Common myeloid progenitor, CD34-positive (primary cell): ENCODE measurements around the gene TLL2.

Source experiments
- CTCF ChIA-PET: fragments of 350-600 bp; sonication (Branson Sonifier 250); formaldehyde crosslinking; loops from one replicate; lab custom pipeline; 2021; ENCODE audit warnings: antibody characterized with exemption; lab: Charles Lee
- POLR2A ChIA-PET: fragments of 350-600 bp; sonication (Branson Sonifier 250); formaldehyde crosslinking; loops from one replicate; lab custom pipeline; 2021; ENCODE audit warnings: antibody characterized with exemption; lab: Charles Lee
- DNase-seq, 3 donors: peaks; one replicate each; pipeline versions ENCODE4 v3.0.0 to v3.0.0-alpha.2; 2013
- H3K27ac ChIP-seq, 2 experiments: 1 replicate in 1 of 2; 2 replicates in 1 of 2; pipeline ENCODE4 v1.7.0; 2013; ENCODE audit warnings: inconsistent platforms in 2 of 2, low read length in 2 of 2, mild to moderate bottlenecking in 2 of 2, low read depth in 1 of 2, moderate library complexity in 1 of 2; ENCODE audit not compliant: severe bottlenecking in 2 of 2, insufficient read depth in 1 of 2, poor library complexity in 1 of 2
- H3K27me3 ChIP-seq, 5 experiments: replicated peaks in 2 of 5; 1 replicate in 3 of 5; 2 replicates in 2 of 5; pipeline versions ENCODE4 v1.6.1 to v1.7.0; 2013; ENCODE audit warnings: low read length in 4 of 5, mild to moderate bottlenecking in 2 of 5, moderate library complexity in 2 of 5, inconsistent platforms in 1 of 5; ENCODE audit not compliant: insufficient read depth in 5 of 5, control insufficient read depth in 4 of 5
- H3K36me3 ChIP-seq, 4 experiments: 1 replicate in 2 of 4; 2 replicates in 2 of 4; pipeline versions ENCODE4 v1.6.1 to v1.7.0; 2013; ENCODE audit warnings: low read length in 3 of 4, control low read depth in 1 of 4, mild to moderate bottlenecking in 1 of 4; ENCODE audit not compliant: control insufficient read depth in 4 of 4, insufficient read depth in 4 of 4
- H3K4me1 ChIP-seq, 4 experiments: 1 replicate in 3 of 4; 2 replicates in 1 of 4; pipeline versions ENCODE4 v1.6.1 to v1.7.1; 2013; ENCODE audit warnings: low read length in 3 of 4, mild to moderate bottlenecking in 3 of 4, control low read depth in 1 of 4, inconsistent platforms in 1 of 4, moderate library complexity in 1 of 4; ENCODE audit not compliant: control insufficient read depth in 4 of 4, insufficient read depth in 4 of 4; ENCODE audit errors: control extremely low read depth in 1 of 4
- H3K4me3 ChIP-seq, 7 experiments: 1 replicate in 4 of 7; 2 replicates in 3 of 7; pipeline versions ENCODE4 v1.5.1 to v1.7.0; 2013; ENCODE audit warnings: mild to moderate bottlenecking in 7 of 7, low read length in 6 of 7, moderate library complexity in 6 of 7, inconsistent platforms in 2 of 7, low read depth in 2 of 7, control low read depth in 1 of 7; ENCODE audit not compliant: insufficient read depth in 4 of 7, control insufficient read depth in 1 of 7; ENCODE audit errors: extremely low read depth in 1 of 7
- H3K9me3 ChIP-seq, 5 experiments: 1 replicate in 4 of 5; 2 replicates in 1 of 5; pipeline versions ENCODE4 v1.6.1 to v1.7.1; 2013; ENCODE audit warnings: low read length in 4 of 5, mild to moderate bottlenecking in 2 of 5, inconsistent platforms in 1 of 5, low read depth in 1 of 5, moderate library complexity in 1 of 5; ENCODE audit not compliant: control insufficient read depth in 4 of 5, insufficient read depth in 2 of 5; ENCODE audit errors: control extremely low read depth in 1 of 5
- WGBS: methylation state at CpG from one replicate; pipeline ENCODE4 v1.1.5; 2013; ENCODE audit not compliant: insufficient coverage; 5-methylcytosine and 5-hydroxymethylcytosine counted together

Gene TLL2

DNA sequence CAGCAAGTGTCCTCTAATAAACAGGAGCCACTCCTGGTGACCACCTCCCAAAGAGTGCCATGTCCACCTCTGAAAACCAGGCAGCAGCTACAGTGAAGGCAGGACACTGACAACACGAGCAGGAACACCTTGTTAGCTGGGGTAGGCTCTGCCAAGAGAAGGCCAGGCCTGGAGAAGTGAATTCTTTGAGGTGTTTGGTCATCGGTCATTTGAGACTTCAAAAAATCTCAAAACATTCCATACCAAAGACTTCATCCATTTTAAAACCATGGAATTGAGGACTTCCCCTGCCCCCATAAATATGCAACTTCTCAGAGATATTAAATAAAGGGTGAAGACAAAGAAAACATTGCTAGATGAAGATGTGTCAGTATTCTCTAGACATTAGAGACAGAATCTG, 126.6 kb downstream of the TLL2 start:
- ChIA-PET POLR2A (no interaction called here), CTCF (interaction anchor here (1.0 to 2.2 kb wide), 5 partner anchors 10 to 124 kb away, joined by 3 to 6 read pairs (median 4); no protein-coding TSS in a partner anchor)
- no peak for DNase-seq
- H3K4me1 ChIP-seq, result no peaks in the 10 kb centered on the region
- H3K9me3 ChIP-seq, result peaks cover 0 to 3% (median 0%) of the 10 kb centered on the region in 5 experiments
- H3K27me3 ChIP-seq, result peaks cover 0 to 9% (median 2%) of the 10 kb centered on the region in 5 experiments
- H3K27ac ChIP-seq, result no peak overlapping the region
- 100% methylated on average over 1 of the region's 2 CpGs for WGBS
- no peaks in the 10 kb centered on the region for H3K36me3 ChIP-seq
- H3K4me3 ChIP-seq, result no peak overlapping the region

DNA sequence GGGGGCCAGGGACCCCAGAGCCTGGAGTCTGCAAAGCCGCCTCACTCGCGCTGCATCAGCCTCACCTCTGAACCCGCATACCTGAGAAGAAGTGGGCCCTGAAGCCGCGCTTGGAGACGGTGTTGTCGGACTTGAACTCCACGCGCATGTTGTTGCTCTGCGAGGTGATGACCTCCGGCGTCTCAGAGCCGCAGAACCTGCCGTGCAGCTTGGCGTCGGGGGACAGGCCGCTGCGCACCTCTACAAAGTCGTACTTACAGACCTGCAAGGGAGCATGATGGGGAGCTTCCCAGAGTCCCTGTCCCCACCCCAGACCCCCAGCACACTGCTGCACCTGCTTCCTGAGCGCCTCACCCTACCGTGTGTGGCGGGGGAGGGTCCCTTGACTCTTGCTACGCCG, 129.2 kb downstream of the TLL2 start:
- DNase-seq, result no peak
- 80% methylated on average over 25 of the region's 25 CpGs for WGBS
- peaks cover 0 to 3% (median 0%) of the 10 kb centered on the region in 5 experiments for H3K9me3 ChIP-seq
- ChIA-PET CTCF (interaction anchor here (0.9 to 3.7 kb wide), 3 partner anchors 9 to 13 kb away, joined by 3 to 22 read pairs (median 4); no protein-coding TSS in a partner anchor), POLR2A (no interaction called here)
- no peaks in the 10 kb centered on the region for H3K36me3 ChIP-seq
- H3K4me3 ChIP-seq, result no peak overlapping the region
- no peaks in the 10 kb centered on the region for H3K4me1 ChIP-seq
- H3K27ac ChIP-seq, result no peak overlapping the region
- peaks cover 0 to 9% (median 2%) of the 10 kb centered on the region in 5 experiments for H3K27me3 ChIP-seq

DNA sequence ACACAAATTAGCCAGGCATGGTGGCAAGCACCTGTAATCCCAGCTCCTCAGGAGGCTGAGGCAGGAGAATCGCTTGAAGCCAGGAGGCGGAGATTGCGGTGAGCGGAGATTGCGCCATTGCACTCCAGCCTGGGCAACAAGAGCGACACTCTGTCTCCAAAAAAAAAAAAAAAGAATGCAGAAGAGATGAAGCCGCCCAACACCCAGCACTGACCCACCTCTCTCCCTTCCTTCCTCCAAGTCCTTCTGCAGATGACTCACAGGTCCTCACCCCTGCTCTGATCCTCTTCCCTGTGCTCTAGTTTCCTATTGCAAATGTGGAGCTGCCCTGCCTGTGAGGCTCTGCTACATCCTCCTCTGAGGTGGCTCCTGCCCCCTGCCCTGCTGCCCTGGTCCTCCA, 132.9 kb downstream of the TLL2 start:
- no peaks in the 10 kb centered on the region for H3K36me3 ChIP-seq
- no peak overlapping the region for H3K27ac ChIP-seq
- DNase-seq, result peak in 2 of 3 donors; percentile 13 to 21
- H3K4me3 ChIP-seq, result no peak overlapping the region
- CTCF ChIA-PET, result no interaction called here
- peaks cover 0 to 8% (median 2%) of the 10 kb centered on the region in 5 experiments for H3K27me3 ChIP-seq
- WGBS, result 93% methylated on average over 3 of the region's 7 CpGs
- peaks cover 0 to 3% (median 0%) of the 10 kb centered on the region in 5 experiments for H3K9me3 ChIP-seq
- POLR2A ChIA-PET, result interaction anchor here (0.6 kb wide), 1 partner anchor 90 kb away, joined by 3 read pairs; no protein-coding TSS in a partner anchor
- no peaks in the 10 kb centered on the region for H3K4me1 ChIP-seq

DNA sequence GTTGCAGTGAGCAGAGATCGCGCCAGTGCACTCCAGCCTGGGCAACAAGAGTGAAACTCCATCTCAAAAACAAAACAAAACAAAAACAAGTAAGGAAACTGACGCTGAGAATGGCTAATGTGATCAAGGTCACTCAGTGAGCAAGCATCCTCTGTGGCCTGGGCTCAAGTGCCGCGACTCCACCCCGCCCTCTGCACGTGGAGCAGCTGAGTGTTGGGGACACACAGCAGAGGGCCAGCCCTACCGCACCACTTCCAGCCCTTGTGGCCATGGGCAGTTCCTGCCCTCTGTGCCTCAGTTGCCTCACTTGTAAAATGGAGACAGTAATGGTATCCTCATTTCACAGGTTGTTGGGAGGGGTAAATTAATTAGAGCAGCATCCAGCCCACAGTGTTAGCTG, 134.0 kb downstream of the TLL2 start:
- no peaks in the 10 kb centered on the region for H3K36me3 ChIP-seq
- H3K4me1 ChIP-seq, result peaks cover 0 to 7% (median 5%) of the 10 kb centered on the region in 4 experiments
- H3K27me3 ChIP-seq, result peaks cover 0 to 2% (median 0%) of the 10 kb centered on the region in 5 experiments
- no peak overlapping the region for H3K27ac ChIP-seq
- ChIA-PET CTCF (interaction anchor here (1.0 kb wide), 1 partner anchor 14 kb away, joined by 3 read pairs; no protein-coding TSS in a partner anchor), POLR2A (no interaction called here)
- no peaks in the 10 kb centered on the region for H3K9me3 ChIP-seq
- DNase-seq, result no peak
- no peak overlapping the region for H3K4me3 ChIP-seq
- 90% methylated on average over 3 of the region's 8 CpGs for WGBS

DNA sequence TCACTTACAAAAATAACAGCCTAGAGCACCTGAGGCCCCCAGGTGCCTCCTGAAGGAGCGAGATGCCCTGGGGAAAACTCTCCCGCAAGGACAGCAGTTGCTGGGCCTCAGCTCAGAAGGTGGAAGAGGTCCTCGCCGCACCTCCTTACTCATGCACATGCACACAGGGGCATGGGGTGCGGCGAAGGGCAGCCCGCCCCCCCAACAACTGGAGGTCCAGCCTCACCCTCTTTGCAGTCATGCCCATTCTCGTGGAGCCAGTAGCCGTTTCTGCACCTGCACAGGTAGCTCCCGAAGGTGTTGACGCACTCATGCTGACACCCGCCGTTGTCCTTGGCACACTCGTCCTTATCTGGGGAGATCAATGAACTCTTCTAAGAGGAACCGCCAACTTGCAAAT, 135.0 kb downstream of the TLL2 start:
- CTCF ChIA-PET, result interaction anchor here (1.0 to 5.6 kb wide), 3 partner anchors 13 to 31 kb away, joined by 3 to 29 read pairs (median 3); no protein-coding TSS in a partner anchor
- Histone ChIP-seq H3K36me3 (no peaks in the 10 kb centered on the region), H3K4me3 (no peak overlapping the region), H3K4me1 (peaks cover 0 to 10% (median 5%) of the 10 kb centered on the region in 4 experiments), H3K27me3 (peaks cover 0 to 2% (median 0%) of the 10 kb centered on the region in 5 experiments), H3K9me3 (no peaks in the 10 kb centered on the region), H3K27ac (no peak overlapping the region)
- 94% methylated on average over 15 of the region's 15 CpGs for WGBS
- no peak for DNase-seq
- POLR2A ChIA-PET, result interaction anchor here (0.6 kb wide), 1 partner anchor 33 kb away, joined by 4 read pairs; no protein-coding TSS in a partner anchor

DNA sequence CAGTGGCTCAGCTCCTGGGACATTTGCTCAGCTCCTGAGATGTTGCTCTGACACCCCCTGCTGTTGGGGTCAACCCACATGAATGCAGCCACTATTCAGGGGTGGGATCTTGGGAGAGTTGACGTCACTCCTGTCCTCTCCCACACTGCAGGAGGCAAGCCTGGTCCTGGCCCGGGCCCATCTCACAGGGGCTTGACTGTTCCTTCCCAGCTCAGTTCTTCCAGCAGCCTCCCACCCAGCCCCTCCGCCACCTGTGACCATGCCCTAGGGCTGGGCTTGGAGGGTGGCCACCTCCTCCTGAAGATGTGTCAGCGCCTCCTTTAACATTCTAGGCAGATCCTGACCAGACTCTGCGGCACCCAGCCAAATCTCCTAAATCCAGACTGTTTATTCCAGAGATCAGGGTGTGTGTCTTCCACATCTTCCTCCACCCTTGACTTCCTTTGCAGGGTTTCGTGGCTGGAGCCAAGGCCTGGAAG, 135.9 kb downstream of the TLL2 start:
- 93% methylated on average over 6 of the region's 6 CpGs for WGBS
- H3K4me1 ChIP-seq, result peaks cover 0 to 10% (median 5%) of the 10 kb centered on the region in 4 experiments
- no peaks in the 10 kb centered on the region for H3K9me3 ChIP-seq
- CTCF ChIA-PET, result interaction anchor here (1.0 to 5.6 kb wide), 7 partner anchors 9 to 179 kb away, joined by 3 to 29 read pairs (median 4); no protein-coding TSS in a partner anchor
- POLR2A ChIA-PET, result no interaction called here
- no peak for DNase-seq
- H3K36me3 ChIP-seq, result no peaks in the 10 kb centered on the region
- H3K27ac ChIP-seq, result no peak overlapping the region
- peaks cover 0 to 2% (median 0%) of the 10 kb centered on the region in 5 experiments for H3K27me3 ChIP-seq
- no peak overlapping the region for H3K4me3 ChIP-seq

DNA sequence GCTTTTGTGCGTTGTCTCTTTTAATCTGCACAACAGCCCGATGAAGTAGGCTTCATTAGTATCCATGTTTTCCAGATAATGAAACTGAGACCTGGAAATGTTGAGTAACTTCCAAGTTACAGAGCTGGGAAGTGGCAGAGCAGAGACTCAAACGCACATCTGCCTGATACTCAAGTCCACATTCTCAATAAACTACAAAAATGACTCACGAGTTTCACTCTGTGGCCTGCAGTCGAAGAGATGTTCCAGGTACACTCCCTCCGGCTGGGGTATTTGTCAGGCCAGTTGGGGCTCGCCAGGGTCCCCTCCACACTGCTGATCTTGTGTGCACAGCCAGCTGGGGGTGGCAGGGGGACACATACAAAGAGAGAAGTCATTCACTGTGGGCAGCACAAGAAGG, 137.2 kb downstream of the TLL2 start:
- ChIA-PET POLR2A (no interaction called here), CTCF (interaction anchor here (1.0 to 5.6 kb wide), 7 partner anchors 8 to 180 kb away, joined by 3 to 29 read pairs (median 6); no protein-coding TSS in a partner anchor)
- no peak for DNase-seq
- 93% methylated on average over 5 of the region's 7 CpGs for WGBS
- H3K9me3 ChIP-seq, result no peaks in the 10 kb centered on the region
- H3K4me3 ChIP-seq, result no peak overlapping the region
- peaks cover 0 to 10% (median 5%) of the 10 kb centered on the region in 4 experiments for H3K4me1 ChIP-seq
- H3K36me3 ChIP-seq, result no peaks in the 10 kb centered on the region
- peaks cover 0 to 5% (median 0%) of the 10 kb centered on the region in 5 experiments for H3K27me3 ChIP-seq
- H3K27ac ChIP-seq, result no peak overlapping the region
